K562 (cell line): ENCODE measurements around the gene ANKRD30A. TPM values are rescaled to one million over a fixed set of nuclear protein-coding genes. Genes with fewer than 3 reads are reported as not detected.

Experiments used
- CEBPB ChIP-seq: fragments of 450-650 bp; IDR thresholded peaks from 2 replicates; pipeline ENCODE4 v1.6.1; 2016; ENCODE audit warnings: missing genetic modification characterization, missing compliant biosample characterization
- ERF ChIP-seq: fragments of 450-650 bp; formaldehyde crosslinking; IDR thresholded peaks from 2 replicates; pipeline ENCODE4 v1.4.0; 2020; ENCODE audit warnings: mild to moderate bottlenecking, mixed read lengths
- HINFP ChIP-seq: fragments of 450-650 bp; conservative IDR thresholded peaks from 2 replicates; pipeline ENCODE4 v1.6.1; 2016; ENCODE audit warnings: missing genetic modification characterization, low read depth, mild to moderate bottlenecking, control low read depth, missing compliant biosample characterization
- NKRF ChIP-seq: fragments of 450-650 bp; IDR thresholded peaks from 2 replicates; pipeline ENCODE4 v1.6.1; 2016; ENCODE audit warnings: borderline replicate concordance
- NR1H2 ChIP-seq: sonication (generic); formaldehyde crosslinking; IDR thresholded peaks from 2 replicates; pipeline ENCODE4 v1.4.0; 2020; ENCODE audit warnings: mild to moderate bottlenecking, missing genetic modification reagents
- VEZF1 ChIP-seq: fragments of 200-800 bp; sonication (Bioruptor generic); IDR thresholded peaks from 2 replicates; pipeline ENCODE4 v1.6.1; 2017; ENCODE audit warnings: missing genetic modification characterization, missing compliant biosample characterization
- ZNF407 ChIP-seq: fragments of 450-650 bp; IDR thresholded peaks from 2 replicates; pipeline ENCODE4 v1.6.1; 2016; ENCODE audit warnings: low read depth
- polyA plus RNA-seq, 8 experiments: library from polyadenylated mRNA; depleted of rRNA in 4 of 8; stranded (reverse) in 5 of 8; unstranded in 3 of 8; fragments of >200 nt; fragmentation: Nextera tagmentation in 2 of 8; fragmentation: Illumina TruSeq in 1 of 8; extraction: Ambion mirVana in 2 of 8; extraction: Trizol in 1 of 8; gene quantifications; 2 replicates each; pipeline versions ENCODE4 v1.2.1 to v1.2.3, GENCODE V29; 2011 to 2014; ENCODE audit warnings: inconsistent platforms in 1 of 8, missing spikeins in 1 of 8
- total RNA-seq, 7 experiments: library from RNA; depleted of rRNA in 6 of 7; stranded (reverse); fragments of >200 nt in 6 of 7; fragmentation: Illumina TruSeq in 2 of 7; extraction: Trizol in 2 of 7; gene quantifications; 2 replicates each; pipeline versions ENCODE4 v1.2.1 to v1.2.3, GENCODE V29; 2011 to 2021; ENCODE audit warnings: low replicate concordance in 1 of 7

Gene ANKRD30A
- total and polyA plus RNA-seq, 9 of the 15 experiments (the other 6 are each of a cell fraction or from before 2014, with no cell fraction given) = 0.04 to 0.09 (median 0.07) TPM; not detected in 6

- TF ChIP-seq ZNF407 (no peak), VEZF1 (CRISPR knock-in tag) (no peak), NR1H2 (CRISPR knock-in tag) (no peak), HINFP (tag) (no peak), ERF (CRISPR knock-in tag) (no peak), CEBPB (tag) (no peak), NKRF (no peak)
These were observed 80.7 kb downstream of the ANKRD30A start (continued) for GRCh38 chr10:37206132-37206531.
